H1 (cell line): ENCODE results near the gene CCL17. TPM values are rescaled to one million over a fixed set of nuclear protein-coding genes. Genes with fewer than 3 reads are reported as not detected.

ENCODE experiments used
- CTCF ChIA-PET: fragments of 300-600 bp; sonication (Branson Sonifier 250); formaldehyde crosslinking; loops from one replicate; lab custom pipeline; 2021; ENCODE audit not compliant: partially characterized antibody; lab: Charles Lee
- POLR2A ChIA-PET: fragments of 300-600 bp; sonication (Branson Sonifier 250); formaldehyde crosslinking; loops from one replicate; lab custom pipeline; 2021; ENCODE audit warnings: inconsistent platforms; ENCODE audit not compliant: partially characterized antibody; lab: Charles Lee
- DNase-seq, 2 experiments: peaks; one replicate each; pipeline versions ENCODE4 v3.0.0 to v3.0.0-alpha.2; 2010 to 2022; ENCODE audit warnings: low spot score in 2 of 2, low read depth in 1 of 2, mixed read lengths in 1 of 2
- FAIRE-seq: peaks from 2 replicates; lab custom pipeline; 2011; peaks lifted over from hg19 to GRCh38; lab: Jason Lieb, UNC
- H2AFZ ChIP-seq: 2 replicates; pipeline ENCODE4 v1.8.1; 2012; ENCODE audit warnings: low read length, inconsistent platforms
- H2AK5ac ChIP-seq: 2 replicates; pipeline ENCODE4 v1.6.1; 2013; ENCODE audit warnings: low read depth, low read length
- H2BK120ac ChIP-seq: replicated peaks from 2 replicates; pipeline ENCODE3; 2013; ENCODE audit warnings: low read depth, low read length, inconsistent platforms
- H2BK12ac ChIP-seq: 2 replicates; pipeline ENCODE4 v1.6.1; 2013; ENCODE audit warnings: low read depth, low read length
- H2BK15ac ChIP-seq: 2 replicates; pipeline ENCODE4 v1.6.1; 2013; ENCODE audit warnings: low read length
- H2BK20ac ChIP-seq: 2 replicates; pipeline ENCODE4 v1.6.1; 2013; ENCODE audit warnings: low read length
- H2BK5ac ChIP-seq: 2 replicates; pipeline ENCODE4 v1.6.1; 2013; ENCODE audit warnings: low read depth, low read length
- H3K14ac ChIP-seq: 2 replicates; pipeline ENCODE4 v1.6.1; 2013; ENCODE audit warnings: inconsistent platforms; ENCODE audit not compliant: insufficient read length
- H3K18ac ChIP-seq: 2 replicates; pipeline ENCODE4 v1.6.1; 2013; ENCODE audit warnings: low read length; ENCODE audit errors: extremely low read depth
- H3K23ac ChIP-seq: 2 replicates; pipeline ENCODE4 v1.6.1; 2013; ENCODE audit warnings: inconsistent platforms; ENCODE audit not compliant: insufficient read length
- H3K23me2 ChIP-seq: 2 replicates; pipeline ENCODE4 v1.6.1; 2013; ENCODE audit warnings: low read depth, low read length
- H3K27ac ChIP-seq: 2 replicates; pipeline ENCODE4 v1.6.1; 2011; ENCODE audit warnings: low read depth, low read length, inconsistent platforms
- H3K27me3 ChIP-seq, 4 experiments: replicated peaks in 1 of 4; 1 replicate in 1 of 4; 2 replicates in 3 of 4; pipeline versions ENCODE4 v1.6.1 to v1.8.1; 2011 to 2013; ENCODE audit warnings: low read length in 3 of 4, mild to moderate bottlenecking in 3 of 4, inconsistent platforms in 2 of 4, mixed read lengths in 2 of 4, moderate library complexity in 1 of 4; ENCODE audit not compliant: control insufficient read depth in 3 of 4, insufficient read depth in 3 of 4; ENCODE audit errors: extremely low read depth in 1 of 4
- H3K36me3 ChIP-seq, 4 experiments: 2 replicates each; pipeline versions ENCODE4 v1.6.1 to v1.8.1; 2011 to 2013; ENCODE audit warnings: mild to moderate bottlenecking in 4 of 4, low read length in 3 of 4, moderate library complexity in 2 of 4, control low read depth in 1 of 4, inconsistent platforms in 1 of 4; ENCODE audit not compliant: insufficient read depth in 4 of 4, control insufficient read depth in 2 of 4
- H3K4ac ChIP-seq: replicated peaks from 2 replicates; pipeline ENCODE3; 2013; ENCODE audit warnings: low read length, low read depth, mixed read lengths, inconsistent platforms; ENCODE audit not compliant: insufficient read length
- H3K4me1 ChIP-seq, 4 experiments: replicated peaks in 1 of 4; 1 replicate in 1 of 4; 2 replicates in 3 of 4; pipeline versions ENCODE4 v1.6.1 to v1.8.1; 2011 to 2013; ENCODE audit warnings: low read length in 3 of 4, inconsistent platforms in 2 of 4, mixed read lengths in 1 of 4; ENCODE audit not compliant: insufficient read depth in 4 of 4, control insufficient read depth in 3 of 4
- H3K4me2 ChIP-seq, 2 experiments: 2 replicates each; pipeline versions ENCODE4 v1.6.1 to v1.8.1; 2011 to 2013; ENCODE audit warnings: low read depth in 2 of 2, low read length in 2 of 2, control low read depth in 1 of 2, inconsistent platforms in 1 of 2, mild to moderate bottlenecking in 1 of 2; ENCODE audit not compliant: insufficient read depth in 1 of 2
- H3K4me3 ChIP-seq, 4 experiments: fragments of 200-600, 300-600 bp in 1 of 4; sonication (generic), shearing (Covaris generic), sonication (Bioruptor Twin) in 1 of 4; 2 replicates each; pipeline versions ENCODE4 v1.5.1 to v1.8.1; 2011 to 2016; ENCODE audit warnings: low read length in 4 of 4, low read depth in 3 of 4, control low read depth in 2 of 4, inconsistent platforms in 2 of 4, mild to moderate bottlenecking in 2 of 4, mixed read lengths in 1 of 4, moderate library complexity in 1 of 4; ENCODE audit not compliant: insufficient read depth in 2 of 4; ENCODE audit errors: extremely low read depth in 1 of 4
- H3K56ac ChIP-seq: replicated peaks from 2 replicates; pipeline ENCODE3; 2013; ENCODE audit warnings: low read depth, mild to moderate bottlenecking, mixed read lengths, low read length, inconsistent platforms; ENCODE audit not compliant: insufficient read length
- H3K79me1 ChIP-seq: 2 replicates; pipeline ENCODE4 v1.6.1; 2013; ENCODE audit warnings: low read depth, low read length, control low read depth
- H3K79me2 ChIP-seq, 2 experiments: 2 replicates each; pipeline versions ENCODE4 v1.6.1 to v1.8.1; 2012 to 2013; ENCODE audit warnings: low read length in 2 of 2, mild to moderate bottlenecking in 2 of 2, inconsistent platforms in 1 of 2; ENCODE audit not compliant: insufficient read depth in 2 of 2, control insufficient read depth in 1 of 2
- H3K9ac ChIP-seq, 4 experiments: replicated peaks in 1 of 4; 1 replicate in 1 of 4; 2 replicates in 3 of 4; pipeline versions ENCODE4 v1.6.1 to v1.8.1; 2011 to 2013; ENCODE audit warnings: low read depth in 3 of 4, low read length in 3 of 4, control low read depth in 2 of 4, mild to moderate bottlenecking in 2 of 4, moderate library complexity in 2 of 4, inconsistent platforms in 1 of 4; ENCODE audit errors: extremely low read depth in 1 of 4
- H3K9me3 ChIP-seq, 2 experiments: 2 replicates each; pipeline versions ENCODE4 v1.6.1 to v1.8.1; 2012 to 2013; ENCODE audit warnings: mild to moderate bottlenecking in 2 of 2, moderate library complexity in 2 of 2, control low read depth in 1 of 2, inconsistent platforms in 1 of 2, low read depth in 1 of 2, low read length in 1 of 2, mixed read lengths in 1 of 2; ENCODE audit not compliant: insufficient read depth in 2 of 2
- H4K20me1 ChIP-seq, 2 experiments: replicated peaks in 1 of 2; 2 replicates each; pipeline versions ENCODE3 to v1.8.1; 2011 to 2013; ENCODE audit warnings: inconsistent platforms in 2 of 2, low read length in 2 of 2, mild to moderate bottlenecking in 1 of 2; ENCODE audit not compliant: insufficient read depth in 2 of 2, control insufficient read depth in 1 of 2
- H4K5ac ChIP-seq: 2 replicates; pipeline ENCODE4 v1.6.1; 2013; ENCODE audit warnings: low read length, low read depth, mixed read lengths, inconsistent platforms; ENCODE audit not compliant: insufficient read length
- H4K8ac ChIP-seq: 2 replicates; pipeline ENCODE4 v1.8.0; 2013; ENCODE audit warnings: mild to moderate bottlenecking, moderate library complexity, low read length, inconsistent platforms; ENCODE audit not compliant: insufficient read depth; ENCODE audit errors: extremely low read depth
- H4K91ac ChIP-seq: replicated peaks from 2 replicates; pipeline ENCODE3; 2013; ENCODE audit warnings: low read length, mixed read lengths, inconsistent platforms; ENCODE audit not compliant: insufficient read length
- ATF2 ChIP-seq: IDR thresholded peaks from 2 replicates; pipeline ENCODE4 v1.6.1; 2012; ENCODE audit warnings: low read length, inconsistent platforms
- BCL11A ChIP-seq, 2 experiments: IDR thresholded peaks; one replicate each; pipeline ENCODE4 v1.6.1; 2011; ENCODE audit warnings: low read depth in 2 of 2, low read length in 2 of 2, mild to moderate bottlenecking in 2 of 2
- CTBP2 ChIP-seq: IDR thresholded peaks from 2 replicates; pipeline ENCODE4 v1.7.0; 2011; ENCODE audit warnings: borderline replicate concordance, mild to moderate bottlenecking, moderate library complexity, mixed read lengths, low read length; ENCODE audit not compliant: insufficient read depth, insufficient read length
- EP300 ChIP-seq, 2 experiments: IDR thresholded peaks; 1 replicate in 1 of 2; 2 replicates in 1 of 2; pipeline ENCODE4 v1.6.1; 2011 to 2012; ENCODE audit warnings: low read depth in 2 of 2, low read length in 2 of 2, mild to moderate bottlenecking in 2 of 2, borderline replicate concordance in 1 of 2, inconsistent platforms in 1 of 2, moderate library complexity in 1 of 2
- HDAC2 ChIP-seq, 2 experiments: fragments of 300-600 bp in 1 of 2; sonication (generic) in 1 of 2; IDR thresholded peaks; 2 replicates each; pipeline ENCODE4 v1.6.1; 2011 to 2012; ENCODE audit warnings: low read depth in 2 of 2, low read length in 2 of 2, mild to moderate bottlenecking in 2 of 2, moderate library complexity in 2 of 2, borderline replicate concordance in 1 of 2, inconsistent platforms in 1 of 2
- JUND ChIP-seq: IDR thresholded peaks from 2 replicates; pipeline ENCODE4 v1.6.1; 2011; ENCODE audit warnings: mild to moderate bottlenecking, improper control_type of control experiment, low read length
- KDM1A ChIP-seq: fragments of 200-600, 300-600 bp; sonication (generic); IDR thresholded peaks from 2 replicates; pipeline ENCODE4 v1.7.1; 2016; ENCODE audit warnings: mild to moderate bottlenecking, low read length, borderline replicate concordance
- NANOG ChIP-seq: IDR thresholded peaks from 2 replicates; pipeline ENCODE4 v1.6.1; 2011; ENCODE audit warnings: low read length, low read depth, mild to moderate bottlenecking, inconsistent platforms; ENCODE audit not compliant: insufficient read depth, poor library complexity, severe bottlenecking
- RBBP5 ChIP-seq: IDR thresholded peaks from 2 replicates; pipeline ENCODE4 v1.7.1; 2012; ENCODE audit warnings: low read depth, mild to moderate bottlenecking, inconsistent platforms, low read length, moderate library complexity, borderline replicate concordance
- SIRT6 ChIP-seq: IDR thresholded peaks from one replicate; pipeline ENCODE4 v1.7.1; 2012; ENCODE audit warnings: low read length, inconsistent platforms
- SP4 ChIP-seq: IDR thresholded peaks from 2 replicates; pipeline ENCODE4 v1.6.1; 2012; ENCODE audit warnings: low read length, inconsistent platforms
- YY1 ChIP-seq: IDR thresholded peaks from 2 replicates; pipeline ENCODE4 v1.6.1; 2011; ENCODE audit warnings: low read depth, mild to moderate bottlenecking, low read length
- WGBS, 2 experiments: shearing (Covaris generic) in 1 of 2; methylation state at CpG; one replicate each; pipeline versions ENCODE4 v1.1.6 to v1.1.7; 2013 to 2015; ENCODE audit warnings: low lambda C conversion rate in 2 of 2, mixed read lengths in 2 of 2, inconsistent platforms in 1 of 2, low coverage in 1 of 2, missing lambda C conversion rate in 1 of 2; ENCODE audit not compliant: insufficient replicate concordance in 2 of 2, insufficient coverage in 1 of 2, insufficient read length in 1 of 2; ENCODE audit errors: extremely low coverage in 1 of 2, missing lambda C conversion rate in 1 of 2; 5-methylcytosine and 5-hydroxymethylcytosine counted together
- polyA plus RNA-seq, 7 experiments: library from polyadenylated mRNA; depleted of rRNA in 3 of 7; stranded (reverse) in 5 of 7; unstranded in 2 of 7; fragments of >200 nt in 5 of 7; fragments of 200-250 nt in 2 of 7; gene quantifications; 1 replicate in 5 of 7; 2 replicates in 1 of 7; 4 replicates in 1 of 7; pipeline versions ENCODE4 v1.2.1 to v1.2.3, GENCODE V29; 2011 to 2013; ENCODE audit warnings: missing spikeins in 2 of 7, mixed read lengths in 2 of 7
- total RNA-seq: library from RNA; stranded (reverse); fragmentation: NEBNext Ultra II Directional; extraction: Animal tissue kit (Norgen Biotek cat#: 25700); gene quantifications from 2 replicates; pipeline ENCODE4 v1.2.1, GENCODE V29; 2021

The CCL17 gene
- total and polyA plus RNA-seq, 2 of the 8 experiments (the other 6 are each of a cell fraction or from before 2014, with no cell fraction given) = not detected

- DNase-seq (no peak), FAIRE-seq (no peak)
- H4K91ac ChIP-seq = no peak overlapping the region
- no peaks in the 10 kb centered on the region for H3K79me1 ChIP-seq
- no peak overlapping the region for H2BK20ac ChIP-seq
- no peak overlapping the region for H3K9ac ChIP-seq
- H4K5ac ChIP-seq = no peak overlapping the region
- no peak overlapping the region for H3K27ac ChIP-seq
- H2BK5ac ChIP-seq = no peak overlapping the region
- no peaks in the 10 kb centered on the region for H3K4me1 ChIP-seq
- no peaks in the 10 kb centered on the region for H3K27me3 ChIP-seq
- H4K20me1 ChIP-seq = no peaks in the 10 kb centered on the region
- POLR2A ChIA-PET = no interaction called here
- H3K36me3 ChIP-seq = no peaks in the 10 kb centered on the region
- H3K4ac ChIP-seq = no peak overlapping the region
- H4K8ac ChIP-seq = no peak overlapping the region
- H2BK120ac ChIP-seq = no peak overlapping the region
- no peak overlapping the region for H2BK12ac ChIP-seq
- no peak overlapping the region for H3K23ac ChIP-seq
- no peaks in the 10 kb centered on the region for H3K79me2 ChIP-seq
- H3K14ac ChIP-seq = no peak overlapping the region
- no peak overlapping the region for H3K4me2 ChIP-seq
- no peak overlapping the region for H3K18ac ChIP-seq
- no peak overlapping the region for H2BK15ac ChIP-seq
- no peak overlapping the region for H3K4me3 ChIP-seq
- H3K56ac ChIP-seq = no peak overlapping the region
- CTCF ChIA-PET = interaction anchor here (1.0 to 12.3 kb wide), 3 partner anchors 23 to 111 kb away, joined by 3 to 71 read pairs (median 3); no protein-coding TSS in a partner anchor
- H3K23me2 ChIP-seq = no peaks in the 10 kb centered on the region
- H2AFZ ChIP-seq = no peak overlapping the region
- WGBS, 2 experiments = 88% methylated on average over 5 of the region's 5 CpGs; no CpG with 5 or more reads in 1 of the 2 experiments
- no peaks in the 10 kb centered on the region for H3K9me3 ChIP-seq
- no peak overlapping the region for H2AK5ac ChIP-seq
- TF ChIP-seq RBBP5 (no peak), SP4 (no peak), HDAC2 (IDR thresholded peaks at IDR 0.05; ENCODE audit: borderline replicate concordance in 1 of 2, low read depth in 2 of 2, low read length in 2 of 2) (no peak), SIRT6 (no peak), EP300 (IDR thresholded peaks at IDR 0.05; ENCODE audit: borderline replicate concordance in 1 of 2, low read depth in 2 of 2, low read length in 2 of 2) (no peak), BCL11A (IDR thresholded peaks at IDR 0.05; ENCODE audit: low read depth in 2 of 2, low read length in 2 of 2) (no peak), CTBP2 (no peak), KDM1A (no peak), YY1 (no peak), NANOG (no peak), ATF2 (no peak), JUND (no peak)
Observed at GRCh38 chr16:57395026-57395425, 9.5 kb upstream of the CCL17 start.
